Thoracic aorta (tissue), 2 donors: ENCODE results near the gene PCDHGA1. TPM values are rescaled to one million over a fixed set of nuclear protein-coding genes. Genes with fewer than 3 reads are reported as not detected.

ENCODE experiments used
- ATAC-seq: fragments of 150-250 bp; one replicate; pipeline ENCODE4 v1.8.0; 2017; ENCODE audit warnings: low read depth; ENCODE audit not compliant: insufficient number of reproducible peaks, low FRiP score
- DNase-seq: peaks from one replicate; pipeline ENCODE4 v3.0.0-alpha.2; 2020; ENCODE audit warnings: low spot score
- H3K27ac ChIP-seq, 2 donors: fragments of 200-600 bp; sonication (generic); 1 replicate in 1 of 2; 2 replicates in 1 of 2; pipeline ENCODE4 v1.5.1; 2016; ENCODE audit warnings: mild to moderate bottlenecking in 2 of 2, moderate library complexity in 2 of 2
- H3K27me3 ChIP-seq: fragments of 200-600 bp; sonication (generic); replicated peaks from 2 replicates; pipeline ENCODE4 v1.6.0; 2016; ENCODE audit warnings: mild to moderate bottlenecking; ENCODE audit not compliant: insufficient read depth
- H3K36me3 ChIP-seq: fragments of 200-600 bp; sonication (generic); one replicate; pipeline ENCODE4 v1.5.1; 2016
- H3K4me1 ChIP-seq, 2 donors: fragments of 200-600 bp; sonication (generic); 1 replicate in 1 of 2; 2 replicates in 1 of 2; pipeline versions ENCODE4 v1.5.1 to v1.6.0; 2016; ENCODE audit warnings: low read depth in 2 of 2, mild to moderate bottlenecking in 1 of 2; ENCODE audit not compliant: control insufficient read depth in 1 of 2
- H3K4me3 ChIP-seq: fragments of 200-600 bp; sonication (generic); 2 replicates; pipeline ENCODE4 v1.5.1; 2016; ENCODE audit warnings: mild to moderate bottlenecking
- H3K9me3 ChIP-seq: fragments of 200-600 bp; sonication (generic); 2 replicates; pipeline ENCODE4 v1.5.1; 2016
- total RNA-seq, 2 donors: library from RNA; depleted of rRNA; stranded (reverse); fragments of >200 nt; gene quantifications; one replicate each; pipeline versions ENCODE4 v1.1.0 to v1.2.3, GENCODE V29; 2016
- TF ChIP-seq, protein P1 (sequence below): fragments of 200-600 bp; sonication (generic); IDR thresholded peaks from one replicate; pipeline ENCODE4 v1.5.1; 2019; ENCODE audit warnings: antibody characterized with exemption

PCDHGA1 gene
- total RNA-seq, 2 donors from 2014 or later: 0.41 to 2.8 TPM

- no peak for ATAC-seq
- H3K4me3 ChIP-seq: no peak overlapping the region
- DNase-seq: no peak
- TF ChIP-seq, protein P1, sequence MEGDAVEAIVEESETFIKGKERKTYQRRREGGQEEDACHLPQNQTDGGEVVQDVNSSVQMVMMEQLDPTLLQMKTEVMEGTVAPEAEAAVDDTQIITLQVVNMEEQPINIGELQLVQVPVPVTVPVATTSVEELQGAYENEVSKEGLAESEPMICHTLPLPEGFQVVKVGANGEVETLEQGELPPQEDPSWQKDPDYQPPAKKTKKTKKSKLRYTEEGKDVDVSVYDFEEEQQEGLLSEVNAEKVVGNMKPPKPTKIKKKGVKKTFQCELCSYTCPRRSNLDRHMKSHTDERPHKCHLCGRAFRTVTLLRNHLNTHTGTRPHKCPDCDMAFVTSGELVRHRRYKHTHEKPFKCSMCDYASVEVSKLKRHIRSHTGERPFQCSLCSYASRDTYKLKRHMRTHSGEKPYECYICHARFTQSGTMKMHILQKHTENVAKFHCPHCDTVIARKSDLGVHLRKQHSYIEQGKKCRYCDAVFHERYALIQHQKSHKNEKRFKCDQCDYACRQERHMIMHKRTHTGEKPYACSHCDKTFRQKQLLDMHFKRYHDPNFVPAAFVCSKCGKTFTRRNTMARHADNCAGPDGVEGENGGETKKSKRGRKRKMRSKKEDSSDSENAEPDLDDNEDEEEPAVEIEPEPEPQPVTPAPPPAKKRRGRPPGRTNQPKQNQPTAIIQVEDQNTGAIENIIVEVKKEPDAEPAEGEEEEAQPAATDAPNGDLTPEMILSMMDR: no peak
- peaks cover 11 to 27% of the 10 kb centered on the region in 2 donors for H3K4me1 ChIP-seq
- peak overlapping the region; percentile 72 to 74 for H3K27ac ChIP-seq
- no peaks in the 10 kb centered on the region for H3K27me3 ChIP-seq
- no peaks in the 10 kb centered on the region for H3K9me3 ChIP-seq
- H3K36me3 ChIP-seq: peaks cover 12% of the 10 kb centered on the region
These were observed 199.6 kb downstream of the PCDHGA1 start for GRCh38 chr5:141529873-141530272.

- no peaks in the 10 kb centered on the region for H3K27me3 ChIP-seq
- no peak overlapping the region for H3K4me3 ChIP-seq
- peaks cover 8 to 22% of the 10 kb centered on the region in 2 donors for H3K4me1 ChIP-seq
- TF ChIP-seq, protein P1: no peak
- H3K9me3 ChIP-seq: no peaks in the 10 kb centered on the region
- ATAC-seq (no peak), DNase-seq (no peak)
- H3K27ac ChIP-seq: no peak overlapping the region
- H3K36me3 ChIP-seq: peaks cover 7% of the 10 kb centered on the region
These were observed 202.4 kb downstream of the PCDHGA1 start for GRCh38 chr5:141532726-141533125.

- H3K4me3 ChIP-seq: no peak overlapping the region
- no peak for ATAC-seq
- TF ChIP-seq, protein P1: no peak
- H3K4me1 ChIP-seq: peaks cover 5 to 10% of the 10 kb centered on the region in 2 donors
- H3K9me3 ChIP-seq: no peaks in the 10 kb centered on the region
- DNase-seq: no peak
- peaks cover 7% of the 10 kb centered on the region for H3K36me3 ChIP-seq
- H3K27me3 ChIP-seq: no peaks in the 10 kb centered on the region
- no peak overlapping the region for H3K27ac ChIP-seq
These were observed 203.6 kb downstream of the PCDHGA1 start for GRCh38 chr5:141533897-141534296.

DNA sequence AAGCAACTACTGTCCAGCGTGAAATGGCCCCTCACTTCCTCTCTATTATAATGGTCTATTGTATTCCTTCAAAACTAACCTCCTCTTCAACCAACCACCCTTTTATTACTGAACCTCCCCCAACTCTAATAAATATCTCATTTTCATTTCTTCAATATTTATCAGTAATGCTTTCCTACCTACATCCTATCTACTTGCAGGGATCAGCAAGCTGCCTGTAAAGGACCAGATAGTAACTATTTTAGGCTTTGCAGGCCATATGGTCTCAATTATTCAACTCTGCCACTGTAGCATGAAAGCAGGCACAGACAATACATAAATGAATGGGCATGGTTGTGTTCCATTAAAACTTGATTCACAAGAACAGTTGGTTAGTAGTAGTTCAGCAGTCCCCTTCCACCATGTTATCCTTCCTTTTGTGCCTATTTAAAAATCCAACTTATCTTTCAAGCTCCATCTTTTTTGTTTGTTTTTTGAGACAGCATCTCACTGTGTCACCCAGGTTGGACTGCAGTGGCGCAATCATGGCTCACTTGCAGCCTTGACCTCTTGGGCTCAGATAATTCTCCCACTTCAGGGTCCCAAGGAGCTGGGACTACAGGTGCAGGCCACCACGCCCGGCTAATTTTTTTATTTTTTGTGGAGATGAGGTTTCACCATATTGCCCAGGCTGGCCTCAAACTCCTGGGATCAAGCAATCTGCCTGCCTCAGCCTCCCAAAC is 204.3 kb downstream of the PCDHGA1 start:
- DNase-seq (no peak), ATAC-seq (no peak)
- no peak overlapping the region for H3K27ac ChIP-seq
- H3K36me3 ChIP-seq: peaks cover 7% of the 10 kb centered on the region
- peaks cover 0 to 3% of the 10 kb centered on the region in 2 donors for H3K4me1 ChIP-seq
- H3K4me3 ChIP-seq: no peak overlapping the region
- TF ChIP-seq, protein P1: no peak
- no peaks in the 10 kb centered on the region for H3K9me3 ChIP-seq
- no peaks in the 10 kb centered on the region for H3K27me3 ChIP-seq

- H3K36me3 ChIP-seq: peaks cover 3% of the 10 kb centered on the region
These were observed 212.7 kb downstream of the PCDHGA1 start for GRCh38 chr5:141543053-141543452.

More at GRCh38 chr5:141543053-141543452, 212.7 kb downstream of the PCDHGA1 start:
- Histone ChIP-seq H3K4me3 (no peak overlapping the region), H3K9me3 (peaks cover 16% of the 10 kb centered on the region), H3K27me3 (no peaks in the 10 kb centered on the region), H3K27ac (no peak overlapping the region), H3K4me1 (no peaks in the 10 kb centered on the region)
- TF ChIP-seq, protein P1: no peak
- no peak for DNase-seq
- no peak for ATAC-seq
